ACHN (cell line): ENCODE measurements around the gene NTM.

ENCODE experiments used
- DNase-seq: peaks from one replicate; pipeline ENCODE4 v3.0.0-alpha.2; 2015
- in situ Hi-C: cut with HindIII; loops from 2 replicates; pipeline ENCODE4 v1.10.0; 2017; ENCODE audit warnings: low sequenced_read_pairs, low pct_ligation_motif_present, low pct_unique_long_range_greater_than_20kb

NTM gene

GRCh38 chr11:131511794-131512193 is 141.4 kb downstream of the NTM start:
- in situ Hi-C loops = no loop called here
- peak; percentile 20 for DNase-seq

GRCh38 chr11:131512228-131512627 is 141.8 kb downstream of the NTM start:
- in situ Hi-C loops = no loop called here
- no peak for DNase-seq

GRCh38 chr11:131514062-131514461 is 143.6 kb downstream of the NTM start:
- no peak for DNase-seq
- in situ Hi-C loops = no loop called here

- in situ Hi-C loops = no loop called here
- DNase-seq = no peak
These were observed 148.0 kb downstream of the NTM start for GRCh38 chr11:131518305-131518838.

GRCh38 chr11:131522851-131523250 is 152.4 kb downstream of the NTM start:
- in situ Hi-C loops = no loop called here
- no peak for DNase-seq

GRCh38 chr11:131530407-131530806 is 160.0 kb downstream of the NTM start:
- no peak for DNase-seq
- in situ Hi-C loops = no loop called here

- in situ Hi-C loops = no loop called here
- DNase-seq = no peak
These were observed 162.7 kb downstream of the NTM start for GRCh38 chr11:131533149-131533548.

GRCh38 chr11:131533998-131534397 is 163.6 kb downstream of the NTM start:
- in situ Hi-C loops = no loop called here
- DNase-seq = no peak

GRCh38 chr11:131534611-131535010 is 164.2 kb downstream of the NTM start:
- in situ Hi-C loops = no loop called here
- DNase-seq = no peak

GRCh38 chr11:131536159-131536558 is 165.7 kb downstream of the NTM start:
- in situ Hi-C loops = no loop called here
- no peak for DNase-seq

- in situ Hi-C loops = no loop called here
- DNase-seq = no peak
These were observed 166.8 kb downstream of the NTM start for GRCh38 chr11:131537196-131537595.

- DNase-seq = no peak
- in situ Hi-C loops = no loop called here
These were observed 167.3 kb downstream of the NTM start for GRCh38 chr11:131537748-131538147.

GRCh38 chr11:131538322-131538721 is 167.9 kb downstream of the NTM start:
- in situ Hi-C loops = no loop called here
- DNase-seq = no peak

- in situ Hi-C loops = no loop called here
- DNase-seq = no peak
These were observed 170.3 kb downstream of the NTM start for GRCh38 chr11:131540676-131541075.

- no peak for DNase-seq
- in situ Hi-C loops = no loop called here
These were observed 173.1 kb downstream of the NTM start for GRCh38 chr11:131543389-131544025.

GRCh38 chr11:131544591-131544990 is 174.2 kb downstream of the NTM start:
- DNase-seq = no peak
- in situ Hi-C loops = no loop called here

- in situ Hi-C loops = no loop called here
- no peak for DNase-seq
These were observed 175.9 kb downstream of the NTM start for GRCh38 chr11:131546218-131546895.

- in situ Hi-C loops = no loop called here
- DNase-seq = no peak
These were observed 178.7 kb downstream of the NTM start for GRCh38 chr11:131549099-131549498.

GRCh38 chr11:131549770-131550169 is 179.4 kb downstream of the NTM start:
- DNase-seq = no peak
- in situ Hi-C loops = no loop called here

- no peak for DNase-seq
- in situ Hi-C loops = no loop called here
These were observed 189.9 kb downstream of the NTM start for GRCh38 chr11:131560287-131560686.
